B cell (primary cell): Measurements from ENCODE around the gene DPP4.

ENCODE experiments used
- EZH2 ChIP-seq: IDR thresholded peaks from 2 replicates; pipeline ENCODE4 v1.6.1; 2012; ENCODE audit warnings: borderline replicate concordance, low read depth, mild to moderate bottlenecking, moderate library complexity, low read length; ENCODE audit not compliant: insufficient read depth, poor library complexity, severe bottlenecking
- TF ChIP-seq, protein P1 (sequence below): fragments of 200-600 bp; IDR thresholded peaks from one replicate; pipeline ENCODE4 v1.8.0; 2022; ENCODE audit warnings: antibody characterized with exemption, mild to moderate bottlenecking

GRCh38 chr2:162067596-162067995 lies 6.4 kb downstream of the DPP4 start:
- TF ChIP-seq, protein P1, sequence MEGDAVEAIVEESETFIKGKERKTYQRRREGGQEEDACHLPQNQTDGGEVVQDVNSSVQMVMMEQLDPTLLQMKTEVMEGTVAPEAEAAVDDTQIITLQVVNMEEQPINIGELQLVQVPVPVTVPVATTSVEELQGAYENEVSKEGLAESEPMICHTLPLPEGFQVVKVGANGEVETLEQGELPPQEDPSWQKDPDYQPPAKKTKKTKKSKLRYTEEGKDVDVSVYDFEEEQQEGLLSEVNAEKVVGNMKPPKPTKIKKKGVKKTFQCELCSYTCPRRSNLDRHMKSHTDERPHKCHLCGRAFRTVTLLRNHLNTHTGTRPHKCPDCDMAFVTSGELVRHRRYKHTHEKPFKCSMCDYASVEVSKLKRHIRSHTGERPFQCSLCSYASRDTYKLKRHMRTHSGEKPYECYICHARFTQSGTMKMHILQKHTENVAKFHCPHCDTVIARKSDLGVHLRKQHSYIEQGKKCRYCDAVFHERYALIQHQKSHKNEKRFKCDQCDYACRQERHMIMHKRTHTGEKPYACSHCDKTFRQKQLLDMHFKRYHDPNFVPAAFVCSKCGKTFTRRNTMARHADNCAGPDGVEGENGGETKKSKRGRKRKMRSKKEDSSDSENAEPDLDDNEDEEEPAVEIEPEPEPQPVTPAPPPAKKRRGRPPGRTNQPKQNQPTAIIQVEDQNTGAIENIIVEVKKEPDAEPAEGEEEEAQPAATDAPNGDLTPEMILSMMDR, result no peak
- no peak for TF ChIP-seq EZH2
